Loucy (cell line): ENCODE results near the gene GCGR.

Experiments
- H2AFZ ChIP-seq: fragments of 200-600 bp; sonication (generic); 2 replicates; pipeline ENCODE4 v1.6.0; 2016; ENCODE audit warnings: antibody characterized with exemption, mild to moderate bottlenecking, low read length, moderate library complexity
- H3F3A ChIP-seq: fragments of 200-600 bp; 2 replicates; pipeline ENCODE4 v1.6.0; 2016; ENCODE audit warnings: antibody characterized with exemption, low read depth, mild to moderate bottlenecking
- H3K27me3 ChIP-seq: fragments of 200-600 bp; sonication (generic); 2 replicates; pipeline ENCODE4 v1.6.1; 2014; ENCODE audit warnings: low read length, mild to moderate bottlenecking; ENCODE audit not compliant: insufficient read depth, poor library complexity, severe bottlenecking
- H3K36me3 ChIP-seq: fragments of 200-600 bp; sonication (generic); 2 replicates; pipeline ENCODE4 v1.6.1; 2016; ENCODE audit warnings: low read length; ENCODE audit not compliant: insufficient read depth
- H3K4me1 ChIP-seq: fragments of 200-600 bp; sonication (generic); 2 replicates; pipeline ENCODE4 v1.5.1; 2014; ENCODE audit warnings: low read length, mild to moderate bottlenecking; ENCODE audit not compliant: insufficient read depth, poor library complexity, severe bottlenecking
- H3K4me2 ChIP-seq: fragments of 200-600 bp; sonication (generic); 2 replicates; pipeline ENCODE4 v1.6.0; 2014; ENCODE audit warnings: antibody characterized with exemption, low read length, low read depth, mild to moderate bottlenecking; ENCODE audit not compliant: poor library complexity, severe bottlenecking
- H3K4me3 ChIP-seq: fragments of 200-600 bp; sonication (generic); 2 replicates; pipeline ENCODE4 v1.5.1; 2014; ENCODE audit warnings: low read length, mild to moderate bottlenecking, mixed read lengths; ENCODE audit not compliant: poor library complexity, severe bottlenecking
- H3K79me2 ChIP-seq: fragments of 200-600 bp; sonication (generic); 2 replicates; pipeline ENCODE4 v1.6.1; 2014; ENCODE audit warnings: low read length; ENCODE audit not compliant: insufficient read depth
- H3K9ac ChIP-seq: fragments of 200-600 bp; sonication (generic); 2 replicates; pipeline ENCODE4 v1.6.0; 2014; ENCODE audit warnings: mild to moderate bottlenecking, low read depth, low read length, moderate library complexity; ENCODE audit not compliant: poor library complexity, severe bottlenecking
- H3K9me2 ChIP-seq: fragments of 200-600 bp; sonication (generic); replicated peaks from 2 replicates; pipeline ENCODE4 v1.6.1; 2016; ENCODE audit warnings: low read depth, low read length, mixed read lengths
- H3K9me3 ChIP-seq: fragments of 200-600 bp; sonication (generic); 2 replicates; pipeline ENCODE4 v1.6.1; 2014; ENCODE audit warnings: mild to moderate bottlenecking, antibody characterized with exemption, low read length, low read depth; ENCODE audit not compliant: insufficient read depth
- H4K20me1 ChIP-seq: fragments of 200-600 bp; sonication (generic); 2 replicates; pipeline ENCODE4 v1.6.0; 2014; ENCODE audit warnings: antibody characterized with exemption, low read length, mild to moderate bottlenecking; ENCODE audit not compliant: insufficient read depth, poor library complexity, severe bottlenecking
- CTCF ChIP-seq: fragments of 200-600 bp; sonication (generic); conservative IDR thresholded peaks from 2 replicates; pipeline ENCODE4 v1.5.1; 2014; ENCODE audit warnings: mild to moderate bottlenecking, antibody characterized with exemption, low read length
- EZH2phosphoT487 ChIP-seq: fragments of 200-600 bp; IDR thresholded peaks from 2 replicates; pipeline ENCODE4 v1.6.1; 2018; ENCODE audit warnings: antibody characterized with exemption, mild to moderate bottlenecking, moderate library complexity, borderline replicate concordance

GCGR gene

DNA sequence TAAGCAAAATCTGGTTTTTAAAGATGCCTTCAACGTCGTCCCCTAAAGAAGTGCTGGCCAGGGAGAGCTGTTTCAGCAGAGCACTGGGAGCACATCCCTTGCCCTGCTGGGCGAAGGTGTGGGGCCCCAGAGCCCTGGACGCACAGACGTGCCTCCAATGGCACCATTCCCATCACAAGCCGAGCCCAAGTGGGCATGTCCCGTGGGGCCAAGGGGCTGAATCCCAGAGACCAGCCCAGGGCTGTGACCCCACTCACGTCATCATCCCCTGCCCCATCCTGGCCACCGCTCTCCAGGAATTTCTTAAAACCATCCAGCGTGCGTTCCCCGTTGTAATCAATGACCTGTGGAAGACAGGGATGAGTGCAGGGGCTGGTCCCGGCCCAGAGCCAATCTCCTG lies 40.9 kb downstream of the GCGR start:
- Histone ChIP-seq H3K9ac (no peak overlapping the region), H3K27me3 (no peaks in the 10 kb centered on the region), H2AFZ (no peak overlapping the region), H3K9me3 (no peaks in the 10 kb centered on the region), H3K4me3 (no peak overlapping the region), H3K36me3 (peaks cover 56% of the 10 kb centered on the region; the same call in 1 of the 2 replicates), H4K20me1 (no peaks in the 10 kb centered on the region), H3K79me2 (no peaks in the 10 kb centered on the region), H3F3A (no peaks in the 10 kb centered on the region), H3K4me2 (no peak overlapping the region), H3K4me1 (no peaks in the 10 kb centered on the region), H3K9me2 (no peaks in the 10 kb centered on the region)
- TF ChIP-seq CTCF = no peak
- TF ChIP-seq EZH2phosphoT487 = no peak

DNA sequence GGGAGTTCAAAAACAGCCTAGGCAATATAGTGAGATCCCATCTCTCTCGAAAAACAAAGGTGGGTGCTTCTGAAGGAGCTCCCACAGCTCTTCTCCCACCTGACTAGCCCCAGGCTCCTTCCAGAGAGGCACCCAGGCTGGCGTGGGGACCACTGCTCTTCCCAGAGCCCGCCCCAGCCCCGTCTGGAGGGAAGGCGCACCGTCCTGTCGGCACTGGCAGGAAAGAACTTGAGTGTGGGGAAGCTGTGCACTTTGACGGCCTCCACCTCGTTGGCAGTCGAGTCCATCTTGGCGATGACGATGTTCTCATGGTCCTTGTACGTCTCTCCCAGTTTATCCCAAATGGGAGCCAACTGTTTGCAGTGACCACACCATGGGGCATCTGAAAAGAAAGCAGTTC lies 41.4 kb downstream of the GCGR start:
- no peak for TF ChIP-seq EZH2phosphoT487
- no peak for TF ChIP-seq CTCF
- Histone ChIP-seq H3F3A (no peaks in the 10 kb centered on the region), H3K4me1 (no peaks in the 10 kb centered on the region), H4K20me1 (no peaks in the 10 kb centered on the region), H3K9me2 (no peaks in the 10 kb centered on the region), H3K4me3 (no peak overlapping the region), H3K4me2 (no peak overlapping the region), H3K79me2 (no peaks in the 10 kb centered on the region), H2AFZ (no peak overlapping the region), H3K9me3 (no peaks in the 10 kb centered on the region), H3K36me3 (peaks cover 56% of the 10 kb centered on the region; the same call in 1 of the 2 replicates), H3K27me3 (no peaks in the 10 kb centered on the region), H3K9ac (no peak overlapping the region)

DNA sequence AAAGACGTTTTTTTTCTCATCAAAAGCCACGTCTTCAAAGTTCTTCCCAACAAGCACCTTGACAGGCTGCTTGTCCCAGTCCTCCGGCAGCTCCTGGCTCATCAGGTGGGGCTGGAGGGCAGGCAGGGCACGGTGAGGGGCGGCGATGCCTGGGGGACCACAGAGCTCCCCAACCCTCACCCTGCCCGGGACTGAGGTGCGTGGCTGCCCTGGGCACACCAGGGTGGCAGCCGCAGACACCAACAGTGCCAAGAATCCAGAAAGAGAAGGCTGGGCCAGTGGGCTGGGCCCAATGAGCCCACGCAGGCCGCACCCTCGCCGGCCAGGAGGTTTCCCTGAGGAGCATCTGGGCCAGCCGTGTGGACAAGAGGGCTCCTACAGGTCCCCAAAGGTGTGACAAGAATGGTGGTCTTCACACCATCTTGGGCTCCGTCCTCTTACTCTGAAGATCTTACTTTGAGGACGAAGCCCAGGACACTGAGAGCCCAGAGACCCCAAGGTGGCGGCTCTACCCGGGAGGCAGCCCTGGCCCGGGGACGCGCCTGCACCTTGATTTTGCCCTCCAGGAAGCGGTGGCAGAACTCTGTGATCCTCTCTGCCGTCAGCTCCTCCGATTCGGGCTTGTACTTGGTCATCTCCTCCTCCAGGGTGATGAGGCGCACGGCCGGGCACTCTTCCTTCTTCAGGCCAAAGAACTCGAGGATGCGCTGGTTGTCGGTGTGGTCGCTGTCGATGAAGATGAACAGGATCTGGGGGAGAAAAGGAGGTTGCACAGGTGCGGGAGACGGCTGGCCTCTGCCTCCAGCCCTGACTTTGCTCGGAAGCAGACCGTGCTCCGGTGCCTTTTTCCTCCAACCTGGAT lies 42.2 kb downstream of the GCGR start:
- Histone ChIP-seq H3K9me3 (no peaks in the 10 kb centered on the region), H3K9ac (no peak overlapping the region), H4K20me1 (peaks cover under 1% of the 10 kb centered on the region), H3F3A (no peaks in the 10 kb centered on the region), H3K79me2 (peaks cover 2% of the 10 kb centered on the region; the same call in 1 of the 2 replicates), H2AFZ (no peak overlapping the region), H3K36me3 (peaks cover 56% of the 10 kb centered on the region; the same call in 1 of the 2 replicates), H3K27me3 (no peaks in the 10 kb centered on the region), H3K9me2 (no peaks in the 10 kb centered on the region), H3K4me1 (no peaks in the 10 kb centered on the region), H3K4me3 (no peak overlapping the region), H3K4me2 (no peak overlapping the region)
- TF ChIP-seq EZH2phosphoT487 (no peak), CTCF (no peak)
